ENCODE measurements around the gene CACNB2.
"Not testable (repeated sequence)": the region's sequence is repeated elsewhere in the genome, so short reads cannot be mapped to it uniquely, and the experiment has no call there.

CACNB2 gene

GRCh38 chr10:18577823-18578685 lies 437.8 kb downstream of the CACNB2 start:
- FAIRE-seq = no peak

- no peak for FAIRE-seq
Observed at GRCh38 chr10:18582803-18583202, 442.6 kb downstream of the CACNB2 start.

- FAIRE-seq = no peak
Observed at GRCh38 chr10:18583575-18584270, 443.5 kb downstream of the CACNB2 start.

DNA sequence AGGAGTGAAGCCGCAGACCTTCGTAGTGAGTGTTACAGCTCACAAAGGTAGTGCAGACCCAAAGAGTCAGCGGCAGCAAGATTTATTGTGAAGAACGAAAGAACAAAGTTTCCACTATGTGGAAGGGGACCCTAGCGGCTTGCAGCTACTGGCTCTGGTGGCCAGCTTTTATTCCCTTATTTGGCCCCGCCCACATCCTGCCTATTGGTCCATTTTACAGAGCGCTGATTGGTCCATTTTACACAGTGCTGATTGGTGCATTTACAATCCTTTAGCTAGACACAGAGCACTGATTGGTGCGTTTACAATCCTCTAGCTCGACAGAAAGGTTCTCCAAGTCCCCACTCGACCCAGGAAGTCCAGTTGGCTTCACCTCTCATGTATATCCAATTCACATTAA lies 446.4 kb downstream of the CACNB2 start:
- not testable (repeated sequence) for FAIRE-seq

GRCh38 chr10:18591141-18591540 lies 450.9 kb downstream of the CACNB2 start:
- not testable (repeated sequence) for FAIRE-seq

Measured in islet of Langerhans (tissue), 1 donor.